ENCODE results near the gene PATL1.

Gene PATL1

GRCh38 chr11:59614277-59615119 lies 54.3 kb downstream of the PATL1 start:
- no peak for DNase-seq (ENCODE audit: low read depth in 2 of 2)

GRCh38 chr11:59611570-59612565 lies 57.0 kb downstream of the PATL1 start:
- no peak for DNase-seq (ENCODE audit: low read depth in 2 of 2)

GRCh38 chr11:59610289-59610688 lies 58.5 kb downstream of the PATL1 start:
- DNase-seq (ENCODE audit: low read depth in 2 of 2) = no peak

- no peak for DNase-seq (ENCODE audit: low read depth in 2 of 2)
These were observed 61.0 kb downstream of the PATL1 start for GRCh38 chr11:59607703-59608454.

- no peak for DNase-seq (ENCODE audit: low read depth in 2 of 2)
These were observed 66.4 kb downstream of the PATL1 start for GRCh38 chr11:59602432-59602831.

GRCh38 chr11:59601788-59602187 lies 67.0 kb downstream of the PATL1 start:
- DNase-seq (ENCODE audit: low read depth in 2 of 2) = no peak

- no peak for DNase-seq (ENCODE audit: low read depth in 2 of 2)
These were observed 68.2 kb downstream of the PATL1 start for GRCh38 chr11:59600636-59601035.

GRCh38 chr11:59600234-59600633 lies 68.6 kb downstream of the PATL1 start:
- no peak for DNase-seq (ENCODE audit: low read depth in 2 of 2)

GRCh38 chr11:59598961-59599360 lies 69.9 kb downstream of the PATL1 start:
- no peak for DNase-seq (ENCODE audit: low read depth in 2 of 2)

Measured in stimulated activated CD4-positive, alpha-beta T cell treated with anti-CD3 and anti-CD28 coated beads, Interleukin-1b, Interleukin-23, amount 100 ng/mL, for 4 hours (primary cell).